ENCODE data around the gene ZNF502. TPM values are rescaled to one million over a fixed set of nuclear protein-coding genes. Genes with fewer than 3 reads are reported as not detected.

ZNF502 gene
- polyA plus RNA-seq, 1 donor (not counting 4 experiments of a cell fraction or from before 2014, with no cell fraction given), result 4.9 TPM

DNA sequence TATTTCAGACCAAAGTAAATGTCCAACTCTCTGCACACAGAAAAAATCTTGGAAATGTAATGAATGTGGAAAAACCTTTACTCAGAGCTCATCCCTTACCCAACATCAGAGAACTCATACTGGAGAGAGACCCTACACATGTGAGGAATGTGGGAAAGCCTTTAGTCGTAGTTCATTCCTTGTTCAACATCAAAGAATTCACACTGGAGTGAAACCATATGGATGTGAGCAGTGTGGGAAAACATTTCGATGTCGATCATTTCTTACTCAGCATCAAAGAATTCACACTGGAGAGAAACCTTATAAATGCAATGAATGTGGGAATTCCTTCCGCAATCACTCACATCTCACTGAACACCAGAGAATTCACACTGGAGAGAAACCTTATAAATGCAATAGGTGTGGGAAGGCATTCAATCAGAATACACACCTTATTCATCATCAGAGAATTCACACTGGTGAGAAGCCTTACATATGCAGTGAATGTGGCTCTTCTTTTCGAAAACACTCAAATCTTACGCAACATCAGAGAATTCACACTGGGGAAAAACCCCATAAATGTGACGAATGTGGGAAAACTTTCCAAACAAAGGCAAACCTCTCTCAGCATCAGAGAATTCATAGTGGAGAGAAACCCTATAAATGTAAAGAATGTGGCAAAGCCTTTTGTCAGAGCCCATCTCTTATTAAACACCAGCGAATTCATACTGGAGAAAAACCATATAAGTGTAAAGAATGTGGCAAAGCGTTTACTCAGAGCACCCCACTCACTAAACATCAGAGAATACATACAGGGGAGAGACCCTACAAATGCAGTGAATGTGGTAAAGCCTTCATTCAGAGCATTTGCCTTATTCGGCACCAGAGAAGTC lies 9.0 kb downstream of the ZNF502 start:
- Histone ChIP-seq H3K27ac (ENCODE audit: control insufficient read depth, insufficient read depth, low read length) (no peak overlapping the region), H2AFZ (ENCODE audit: control insufficient read depth, low read length) (no peak overlapping the region), H3K9me1 (ENCODE audit: control insufficient read depth, extremely low read depth, insufficient read depth, low read length) (no peaks in the 10 kb centered on the region), H3K27me3 (ENCODE audit: control insufficient read depth, extremely low read depth, insufficient read depth, low read length) (no peaks in the 10 kb centered on the region), H3K79me2 (ENCODE audit: control insufficient read depth, insufficient read depth, low read length) (no peaks in the 10 kb centered on the region), H3K4me3 (ENCODE audit: control insufficient read depth in 2 of 3, extremely low read depth in 1 of 3, insufficient read depth in 2 of 3, low read depth in 1 of 3, low read length in 3 of 3) (no peak overlapping the region), H3K4me2 (ENCODE audit: control insufficient read depth, extremely low read depth, insufficient read depth, low read depth, low read length) (no peak overlapping the region), H3K4me1 (ENCODE audit: control insufficient read depth, extremely low read depth, insufficient read depth, low read length) (no peaks in the 10 kb centered on the region), H3K9me3 (ENCODE audit: control insufficient read depth, low read depth, low read length) (peaks cover 37% of the 10 kb centered on the region), H3K9ac (ENCODE audit: control insufficient read depth, extremely low read depth, insufficient read depth, low read length) (no peak overlapping the region), H4K20me1 (ENCODE audit: control insufficient read depth, extremely low read depth, insufficient read depth, low read length) (no peaks in the 10 kb centered on the region), H3K36me3 (ENCODE audit: control insufficient read depth in 2 of 2, extremely low read depth in 1 of 2, insufficient read depth in 2 of 2, low read length in 2 of 2) (peaks cover 8 to 10% of the 10 kb centered on the region in 2 experiments)
- no peak for TF ChIP-seq EZH2 (IDR thresholded peaks at IDR 0.05; ENCODE audit: low read length)
- TF ChIP-seq, protein P1, sequence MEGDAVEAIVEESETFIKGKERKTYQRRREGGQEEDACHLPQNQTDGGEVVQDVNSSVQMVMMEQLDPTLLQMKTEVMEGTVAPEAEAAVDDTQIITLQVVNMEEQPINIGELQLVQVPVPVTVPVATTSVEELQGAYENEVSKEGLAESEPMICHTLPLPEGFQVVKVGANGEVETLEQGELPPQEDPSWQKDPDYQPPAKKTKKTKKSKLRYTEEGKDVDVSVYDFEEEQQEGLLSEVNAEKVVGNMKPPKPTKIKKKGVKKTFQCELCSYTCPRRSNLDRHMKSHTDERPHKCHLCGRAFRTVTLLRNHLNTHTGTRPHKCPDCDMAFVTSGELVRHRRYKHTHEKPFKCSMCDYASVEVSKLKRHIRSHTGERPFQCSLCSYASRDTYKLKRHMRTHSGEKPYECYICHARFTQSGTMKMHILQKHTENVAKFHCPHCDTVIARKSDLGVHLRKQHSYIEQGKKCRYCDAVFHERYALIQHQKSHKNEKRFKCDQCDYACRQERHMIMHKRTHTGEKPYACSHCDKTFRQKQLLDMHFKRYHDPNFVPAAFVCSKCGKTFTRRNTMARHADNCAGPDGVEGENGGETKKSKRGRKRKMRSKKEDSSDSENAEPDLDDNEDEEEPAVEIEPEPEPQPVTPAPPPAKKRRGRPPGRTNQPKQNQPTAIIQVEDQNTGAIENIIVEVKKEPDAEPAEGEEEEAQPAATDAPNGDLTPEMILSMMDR (optimal IDR thresholded peaks at IDR 0.05 in 1 of 3, IDR thresholded peaks at IDR 0.05 in 1 of 3, conservative IDR thresholded peaks at IDR 0.05 in 1 of 3; ENCODE audit: extremely low read depth in 1 of 3, insufficient read depth in 2 of 3, low read length in 3 of 3), result no peak
- FAIRE-seq (no peak), DNase-seq (ENCODE audit: low read depth, low spot score) (no peak)
- dilution Hi-C loops (cut with MboI; ENCODE audit: extremely low pct_ligation_motif_present, low sequenced_read_pairs), result no loop called here

GRCh38 chr3:44722103-44722401 lies 9.6 kb downstream of the ZNF502 start:
- Histone ChIP-seq H3K79me2 (ENCODE audit: control insufficient read depth, insufficient read depth, low read length) (no peaks in the 10 kb centered on the region), H3K4me1 (ENCODE audit: control insufficient read depth, extremely low read depth, insufficient read depth, low read length) (no peaks in the 10 kb centered on the region), H3K27me3 (ENCODE audit: control insufficient read depth, extremely low read depth, insufficient read depth, low read length) (no peaks in the 10 kb centered on the region), H3K27ac (ENCODE audit: control insufficient read depth, insufficient read depth, low read length) (no peak overlapping the region), H4K20me1 (ENCODE audit: control insufficient read depth, extremely low read depth, insufficient read depth, low read length) (no peaks in the 10 kb centered on the region), H3K9ac (ENCODE audit: control insufficient read depth, extremely low read depth, insufficient read depth, low read length) (no peak overlapping the region), H3K36me3 (ENCODE audit: control insufficient read depth in 2 of 2, extremely low read depth in 1 of 2, insufficient read depth in 2 of 2, low read length in 2 of 2) (peaks cover 8 to 10% of the 10 kb centered on the region in 2 experiments), H3K9me1 (ENCODE audit: control insufficient read depth, extremely low read depth, insufficient read depth, low read length) (no peaks in the 10 kb centered on the region), H3K4me3 (ENCODE audit: control insufficient read depth in 2 of 3, extremely low read depth in 1 of 3, insufficient read depth in 2 of 3, low read depth in 1 of 3, low read length in 3 of 3) (no peak overlapping the region), H2AFZ (ENCODE audit: control insufficient read depth, low read length) (no peak overlapping the region), H3K9me3 (ENCODE audit: control insufficient read depth, low read depth, low read length) (peaks cover 37% of the 10 kb centered on the region), H3K4me2 (ENCODE audit: control insufficient read depth, extremely low read depth, insufficient read depth, low read depth, low read length) (no peak overlapping the region)
- FAIRE-seq (no peak), DNase-seq (ENCODE audit: low read depth, low spot score) (no peak)
- dilution Hi-C loops (cut with MboI; ENCODE audit: extremely low pct_ligation_motif_present, low sequenced_read_pairs), result no loop called here
- TF ChIP-seq, protein P1 (optimal IDR thresholded peaks at IDR 0.05 in 1 of 3, IDR thresholded peaks at IDR 0.05 in 1 of 3, conservative IDR thresholded peaks at IDR 0.05 in 1 of 3; ENCODE audit: extremely low read depth in 1 of 3, insufficient read depth in 2 of 3, low read length in 3 of 3), result no peak
- no peak for TF ChIP-seq EZH2 (IDR thresholded peaks at IDR 0.05; ENCODE audit: low read length)

All from keratinocyte (primary cell).